GM12878 (cell line): ENCODE data around the gene ITCH. TPM values are rescaled to one million over a fixed set of nuclear protein-coding genes. Genes with fewer than 3 reads are reported as not detected.

ENCODE experiments used
- ATAC-seq: fragments of 200-7000 bp; cut with Tn5 transposase; 3 replicates; pipeline ENCODE4 v1.9.1; 2020; ENCODE audit warnings: mild to moderate bottlenecking, moderate library complexity
- BruUV-seq: library from RNA; stranded (reverse); fragments of 400-500 nt; replicated peaks from 2 replicates; lab custom pipeline; 2021; lab: Mats Ljungman, UMichigan
- CTCF ChIA-PET: fragments of 300-600 bp; sonication (Branson Sonifier 250); formaldehyde crosslinking; extraction: SDS; loops from one replicate; lab custom pipeline; 2021; ENCODE audit warnings: inconsistent platforms; lab: Yijun Ruan, JAX
- POLR2A ChIA-PET: fragments of 350-600 bp; formaldehyde crosslinking; extraction: SDS; loops from one replicate; lab custom pipeline; 2021; ENCODE audit warnings: inconsistent platforms; lab: Charles Lee
- RAD21 ChIA-PET: fragments of 300-600 bp; sonication (Branson Sonifier 250); formaldehyde crosslinking; loops from one replicate; lab custom pipeline; 2023; ENCODE audit warnings: antibody characterized with exemption; ENCODE audit not compliant: unreplicated experiment; lab: Charles Lee
- SMC1A ChIA-PET: fragments of 300-600 bp; sonication (Branson Sonifier 250); formaldehyde crosslinking; loops from one replicate; lab custom pipeline; 2023; ENCODE audit not compliant: unreplicated experiment, uncharacterized antibody; lab: Charles Lee
- DNase-seq: peaks from one replicate; pipeline ENCODE4 v3.0.0-alpha.2; 2011; ENCODE audit warnings: low read depth, low spot score
- FAIRE-seq: peaks from 3 replicates; lab custom pipeline; 2011; peaks lifted over from hg19 to GRCh38; lab: Jason Lieb, UNC
- H2AFZ ChIP-seq: 2 replicates; pipeline ENCODE4 v1.6.0; 2011; ENCODE audit warnings: low read depth, low read length, control low read depth; ENCODE audit not compliant: control insufficient read depth
- H3K27ac ChIP-seq: 2 replicates; pipeline ENCODE4 v1.5.1; 2011; ENCODE audit warnings: control low read depth; ENCODE audit not compliant: control insufficient read depth, insufficient read depth
- H3K27me3 ChIP-seq, 2 experiments: replicated peaks in 1 of 2; 2 replicates each; pipeline versions ENCODE4 v1.6.0 to v1.6.1; 2011; ENCODE audit warnings: low read length in 1 of 2; ENCODE audit not compliant: control insufficient read depth in 2 of 2, insufficient read depth in 2 of 2
- H3K36me3 ChIP-seq, 2 experiments: 2 replicates each; pipeline ENCODE4 v1.5.1; 2011; ENCODE audit warnings: low read length in 1 of 2; ENCODE audit not compliant: control insufficient read depth in 2 of 2, insufficient read depth in 2 of 2
- H3K4me1 ChIP-seq: 2 replicates; pipeline ENCODE4 v1.6.1; 2011; ENCODE audit warnings: mild to moderate bottlenecking, low read length, moderate library complexity, mixed read lengths; ENCODE audit not compliant: control insufficient read depth, insufficient read depth
- H3K4me2 ChIP-seq: 2 replicates; pipeline ENCODE4 v1.6.0; 2011; ENCODE audit warnings: control low read depth; ENCODE audit not compliant: control insufficient read depth, insufficient read depth
- H3K4me3 ChIP-seq: fragments of 200-600 bp; sonication (generic); 2 replicates; pipeline ENCODE4 v1.5.1; 2016
- H3K79me2 ChIP-seq: 2 replicates; pipeline ENCODE4 v1.6.0; 2011; ENCODE audit warnings: low read length; ENCODE audit not compliant: control insufficient read depth, insufficient read depth
- H3K9ac ChIP-seq: 2 replicates; pipeline ENCODE4 v1.8.0; 2011; ENCODE audit warnings: low read length, control low read depth, mixed read lengths; ENCODE audit not compliant: control insufficient read depth, insufficient read depth
- H3K9me3 ChIP-seq: replicated peaks from 3 replicates; pipeline ENCODE4 v1.5.1; 2011; ENCODE audit warnings: mild to moderate bottlenecking, low read length; ENCODE audit not compliant: control insufficient read depth, insufficient read depth
- H4K20me1 ChIP-seq: 2 replicates; pipeline ENCODE4 v1.6.0; 2011; ENCODE audit not compliant: control insufficient read depth, insufficient read depth
- BRCA1 ChIP-seq: IDR thresholded peaks from 2 replicates; pipeline ENCODE4 v1.6.1; 2011; ENCODE audit warnings: low read depth, low read length, improper control_type of control experiment
- HDGF ChIP-seq: fragments of 450-650 bp; IDR thresholded peaks from 2 replicates; pipeline ENCODE4 v1.6.1; 2016; ENCODE audit warnings: antibody characterized with exemption
- IKZF2 ChIP-seq, 2 experiments: fragments of 450-650 bp; IDR thresholded peaks; 2 replicates each; pipeline ENCODE4 v1.6.1; 2017; ENCODE audit warnings: mild to moderate bottlenecking in 2 of 2, moderate library complexity in 2 of 2
- IRF4 ChIP-seq: IDR thresholded peaks from 2 replicates; pipeline ENCODE4 v1.6.1; 2011; ENCODE audit warnings: low read depth, low read length
- MTA3 ChIP-seq: IDR thresholded peaks from 2 replicates; pipeline ENCODE4 v1.6.1; 2012; ENCODE audit warnings: low read length, inconsistent platforms, borderline replicate concordance
- MYB ChIP-seq: fragments of 150-350 bp; IDR thresholded peaks from 2 replicates; pipeline ENCODE4 v1.6.1; 2014; ENCODE audit warnings: mild to moderate bottlenecking, low read depth, low read length, borderline replicate concordance
- RELA ChIP-seq: fragments of 450-650 bp; IDR thresholded peaks from 2 replicates; pipeline ENCODE4 v1.8.0; 2014; ENCODE audit warnings: borderline replicate concordance; ENCODE audit not compliant: partially characterized antibody
- ZNF207 ChIP-seq: fragments of 450-650 bp; IDR thresholded peaks from 2 replicates; pipeline ENCODE4 v1.6.1; 2014; ENCODE audit warnings: antibody characterized with exemption, mild to moderate bottlenecking, borderline replicate concordance
- WGBS: methylation state at CpG from one replicate; pipeline ENCODE4 v1.1.6; 2016; ENCODE audit warnings: low lambda C conversion rate; ENCODE audit not compliant: insufficient replicate concordance, insufficient coverage; ENCODE audit errors: missing lambda C conversion rate; 5-methylcytosine and 5-hydroxymethylcytosine counted together
- in situ Hi-C: fragments of 300-500 bp; cut with MboI; formaldehyde crosslinking; loops from 9 replicates; pipeline ENCODE4 v1.14.3; 2018; ENCODE audit warnings: mixed read lengths
- intact Hi-C: fragments of 100-400 bp; cut with micrococcal nuclease; formaldehyde crosslinking; loops from one replicate; pipeline ENCODE4 v1.14.2; 2022; ENCODE audit not compliant: unreplicated experiment
- polyA plus RNA-seq, 11 experiments: library from polyadenylated mRNA; depleted of rRNA in 4 of 11; unstranded in 6 of 11; stranded (reverse) in 5 of 11; fragments of >200 nt; fragmentation: Nextera tagmentation in 4 of 11; fragmentation: Illumina TruSeq in 1 of 11; extraction: Ambion mirVana in 4 of 11; extraction: Trizol in 1 of 11; gene quantifications; 1 replicate in 1 of 11; 2 replicates in 10 of 11; pipeline versions ENCODE4 v1.2.1 to v1.2.3, GENCODE V29; 2011 to 2016; ENCODE audit warnings: inconsistent platforms in 2 of 11, missing spikeins in 2 of 11, low read depth in 1 of 11
- total RNA-seq, 4 experiments: library from RNA; depleted of rRNA in 3 of 4; stranded (reverse); fragments of >200 nt in 3 of 4; fragmentation: Illumina TruSeq in 1 of 4; extraction: Trizol in 1 of 4; gene quantifications; 2 replicates each; pipeline versions ENCODE4 v1.2.1 to v1.2.3, GENCODE V29; 2013 to 2021
- TF ChIP-seq, protein P1 (sequence below): fragments of 450-650 bp; IDR thresholded peaks from 2 replicates; pipeline ENCODE4 v1.6.1; 2017; ENCODE audit warnings: mild to moderate bottlenecking
- TF ChIP-seq, protein P2 (sequence below): fragments of 450-650 bp; IDR thresholded peaks from 2 replicates; pipeline ENCODE4 v1.6.1; 2017; ENCODE audit warnings: mild to moderate bottlenecking, moderate library complexity

Gene ITCH
- total and polyA plus RNA-seq, 10 of the 15 experiments (the other 5 are each of a cell fraction or from before 2014, with no cell fraction given): 7.5 to 46.1 (median 21.5) TPM

DNA sequence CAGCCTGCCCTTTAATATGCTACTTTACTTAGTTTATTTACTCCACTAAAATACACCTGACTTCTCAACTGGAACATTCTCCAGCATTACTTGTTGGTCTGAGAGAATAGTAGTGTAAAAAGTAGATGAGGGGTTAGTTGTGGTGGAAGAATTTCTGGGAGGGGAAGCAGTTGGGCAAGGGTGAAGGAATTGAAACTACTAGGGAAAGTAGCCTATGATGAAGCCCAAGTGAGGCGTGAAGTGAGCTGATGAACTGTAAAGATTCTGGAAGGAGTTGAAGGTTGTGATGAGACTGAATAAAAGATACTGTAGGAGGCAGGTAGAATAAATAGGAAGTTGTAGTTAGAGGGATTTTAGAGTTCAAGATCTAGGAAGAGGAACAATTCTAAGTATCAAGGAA, 72.5 kb downstream of the ITCH start:
- Histone ChIP-seq H3K4me2 (no peak overlapping the region), H3K27ac (no peak overlapping the region), H3K79me2 (no peaks in the 10 kb centered on the region), H3K9ac (no peak overlapping the region), H2AFZ (no peak overlapping the region), H3K36me3 (peaks cover 0 to 23% of the 10 kb centered on the region in 2 experiments; a peak in 3 of 4 replicates), H3K4me1 (no peaks in the 10 kb centered on the region), H3K9me3 (no peaks in the 10 kb centered on the region), H4K20me1 (no peaks in the 10 kb centered on the region), H3K27me3 (no peaks in the 10 kb centered on the region), H3K4me3 (no peak overlapping the region)
- in situ Hi-C loops: no loop called here
- no TSS peak for BruUV-seq
- ChIA-PET SMC1A (interaction anchor here (1.3 to 3.3 kb wide), 7 partner anchors 15 to 123 kb away, joined by 3 to 14 read pairs (median 7); no protein-coding TSS in a partner anchor), POLR2A (no interaction called here), CTCF (interaction anchor here (2.1 to 5.8 kb wide), 2 partner anchors 29 to 123 kb away, joined by 5 to 30 read pairs; no protein-coding TSS in a partner anchor), RAD21 (interaction anchor here (1.0 to 1.3 kb wide), 2 partner anchors 97 to 123 kb away, joined by 4 to 8 read pairs; no protein-coding TSS in a partner anchor)
- intact Hi-C loops: no loop called here
- 57% methylated on average over 1 of the region's 1 CpG for WGBS
- ATAC-seq: no peak; the same call in 1 of the 3 replicates
- TF ChIP-seq IKZF2 (IDR thresholded peaks at IDR 0.05) (peak in 1 of 2 experiments; percentile 18; a peak in 1 of 4 replicates), RELA (no peak)
- peak; percentile 18 for FAIRE-seq
- no peak for DNase-seq

DNA sequence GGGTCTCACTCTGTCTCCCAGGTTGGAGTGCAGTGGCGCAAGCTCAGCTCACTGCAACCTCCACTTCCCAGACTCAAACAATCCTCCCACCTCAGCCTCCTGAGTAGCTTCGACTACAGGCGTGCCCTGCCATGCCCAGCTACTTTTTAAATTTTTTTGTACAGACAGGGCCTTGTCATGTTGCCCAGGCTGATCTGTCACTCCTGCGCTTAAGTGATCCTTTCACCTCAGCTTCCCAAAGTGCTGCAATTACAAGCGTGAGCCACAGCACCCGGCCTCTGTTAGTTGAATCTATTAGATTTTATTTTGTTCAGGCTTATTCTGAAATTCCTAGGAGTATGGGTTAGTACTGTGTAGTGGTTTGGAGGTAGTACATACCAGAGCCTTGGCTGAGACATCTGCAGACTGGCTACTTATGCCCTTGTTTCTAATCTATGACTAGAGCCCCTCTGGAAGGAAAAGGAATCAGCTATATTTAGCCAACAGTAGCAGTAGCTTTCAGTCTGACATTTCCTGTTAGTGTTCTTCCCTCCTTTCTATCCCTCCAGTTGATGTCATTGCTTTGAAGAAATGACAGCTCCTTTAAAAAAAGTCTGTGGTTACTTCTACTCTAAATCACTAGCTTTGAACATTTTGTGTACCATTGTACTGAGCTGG, 74.4 kb downstream of the ITCH start:
- Histone ChIP-seq H3K27ac (no peak overlapping the region), H4K20me1 (no peaks in the 10 kb centered on the region), H3K36me3 (peaks cover 0 to 23% of the 10 kb centered on the region in 2 experiments; a peak in 3 of 4 replicates), H3K4me3 (no peak overlapping the region), H3K27me3 (no peaks in the 10 kb centered on the region), H3K4me1 (no peaks in the 10 kb centered on the region), H3K9ac (no peak overlapping the region), H2AFZ (no peak overlapping the region), H3K4me2 (no peak overlapping the region), H3K9me3 (no peaks in the 10 kb centered on the region), H3K79me2 (no peaks in the 10 kb centered on the region)
- CTCF ChIA-PET: interaction anchor here (0.9 to 5.8 kb wide), 6 partner anchors 14 to 125 kb away, joined by 3 to 30 read pairs (median 4); no protein-coding TSS in a partner anchor
- POLR2A ChIA-PET: interaction anchor here (0.7 to 1.2 kb wide), 2 partner anchors 79 to 99 kb away, joined by 3 read pairs; partner anchors contain the start of gene DYNLRB1
- no peak for DNase-seq
- RAD21 ChIA-PET: interaction anchor here (2.1 kb wide), 1 partner anchor 125 kb away, joined by 8 read pairs; no protein-coding TSS in a partner anchor
- WGBS: 83% methylated on average over 6 of the region's 6 CpGs
- in situ Hi-C loops (no loop called here), intact Hi-C loops (no loop called here)
- no peak for ATAC-seq
- FAIRE-seq: no peak
- no TSS peak for BruUV-seq
- SMC1A ChIA-PET: interaction anchor here (0.5 to 3.3 kb wide), 10 partner anchors 13 to 267 kb away, joined by 3 to 14 read pairs (median 3); no protein-coding TSS in a partner anchor
- TF ChIP-seq MYB (no peak), MTA3 (no peak), HDGF (no peak), BRCA1 (no peak), IRF4 (no peak), ZNF207 (no peak)
- TF ChIP-seq, protein P1, sequence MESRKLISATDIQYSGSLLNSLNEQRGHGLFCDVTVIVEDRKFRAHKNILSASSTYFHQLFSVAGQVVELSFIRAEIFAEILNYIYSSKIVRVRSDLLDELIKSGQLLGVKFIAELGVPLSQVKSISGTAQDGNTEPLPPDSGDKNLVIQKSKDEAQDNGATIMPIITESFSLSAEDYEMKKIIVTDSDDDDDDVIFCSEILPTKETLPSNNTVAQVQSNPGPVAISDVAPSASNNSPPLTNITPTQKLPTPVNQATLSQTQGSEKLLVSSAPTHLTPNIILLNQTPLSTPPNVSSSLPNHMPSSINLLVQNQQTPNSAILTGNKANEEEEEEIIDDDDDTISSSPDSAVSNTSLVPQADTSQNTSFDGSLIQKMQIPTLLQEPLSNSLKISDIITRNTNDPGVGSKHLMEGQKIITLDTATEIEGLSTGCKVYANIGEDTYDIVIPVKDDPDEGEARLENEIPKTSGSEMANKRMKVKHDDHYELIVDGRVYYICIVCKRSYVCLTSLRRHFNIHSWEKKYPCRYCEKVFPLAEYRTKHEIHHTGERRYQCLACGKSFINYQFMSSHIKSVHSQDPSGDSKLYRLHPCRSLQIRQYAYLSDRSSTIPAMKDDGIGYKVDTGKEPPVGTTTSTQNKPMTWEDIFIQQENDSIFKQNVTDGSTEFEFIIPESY: no peak
- TF ChIP-seq, protein P2, sequence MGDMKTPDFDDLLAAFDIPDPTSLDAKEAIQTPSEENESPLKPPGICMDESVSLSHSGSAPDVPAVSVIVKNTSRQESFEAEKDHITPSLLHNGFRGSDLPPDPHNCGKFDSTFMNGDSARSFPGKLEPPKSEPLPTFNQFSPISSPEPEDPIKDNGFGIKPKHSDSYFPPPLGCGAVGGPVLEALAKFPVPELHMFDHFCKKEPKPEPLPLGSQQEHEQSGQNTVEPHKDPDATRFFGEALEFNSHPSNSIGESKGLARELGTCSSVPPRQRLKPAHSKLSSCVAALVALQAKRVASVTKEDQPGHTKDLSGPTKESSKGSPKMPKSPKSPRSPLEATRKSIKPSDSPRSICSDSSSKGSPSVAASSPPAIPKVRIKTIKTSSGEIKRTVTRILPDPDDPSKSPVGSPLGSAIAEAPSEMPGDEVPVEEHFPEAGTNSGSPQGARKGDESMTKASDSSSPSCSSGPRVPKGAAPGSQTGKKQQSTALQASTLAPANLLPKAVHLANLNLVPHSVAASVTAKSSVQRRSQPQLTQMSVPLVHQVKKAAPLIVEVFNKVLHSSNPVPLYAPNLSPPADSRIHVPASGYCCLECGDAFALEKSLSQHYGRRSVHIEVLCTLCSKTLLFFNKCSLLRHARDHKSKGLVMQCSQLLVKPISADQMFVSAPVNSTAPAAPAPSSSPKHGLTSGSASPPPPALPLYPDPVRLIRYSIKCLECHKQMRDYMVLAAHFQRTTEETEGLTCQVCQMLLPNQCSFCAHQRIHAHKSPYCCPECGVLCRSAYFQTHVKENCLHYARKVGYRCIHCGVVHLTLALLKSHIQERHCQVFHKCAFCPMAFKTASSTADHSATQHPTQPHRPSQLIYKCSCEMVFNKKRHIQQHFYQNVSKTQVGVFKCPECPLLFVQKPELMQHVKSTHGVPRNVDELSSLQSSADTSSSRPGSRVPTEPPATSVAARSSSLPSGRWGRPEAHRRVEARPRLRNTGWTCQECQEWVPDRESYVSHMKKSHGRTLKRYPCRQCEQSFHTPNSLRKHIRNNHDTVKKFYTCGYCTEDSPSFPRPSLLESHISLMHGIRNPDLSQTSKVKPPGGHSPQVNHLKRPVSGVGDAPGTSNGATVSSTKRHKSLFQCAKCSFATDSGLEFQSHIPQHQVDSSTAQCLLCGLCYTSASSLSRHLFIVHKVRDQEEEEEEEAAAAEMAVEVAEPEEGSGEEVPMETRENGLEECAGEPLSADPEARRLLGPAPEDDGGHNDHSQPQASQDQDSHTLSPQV: no peak
